Psoas muscle (tissue), 8 donors: ENCODE data around the gene BCKDHA. TPM values are rescaled to one million over a fixed set of nuclear protein-coding genes. Genes with fewer than 3 reads are reported as not detected.

Source experiments
- ATAC-seq, 4 donors: fragments of 200-7000 bp; cut with Tn5 transposase; one replicate each; pipeline ENCODE4 v1.9.1; 2020; ENCODE audit warnings: moderate library complexity in 3 of 4, mild to moderate bottlenecking in 2 of 4
- DNase-seq, 2 donors: peaks; one replicate each; pipeline ENCODE4 v3.0.0-alpha.2; 2020
- H3K27ac ChIP-seq: fragments of 200-600 bp; one replicate; pipeline ENCODE4 v1.8.0; 2022
- H3K27me3 ChIP-seq, 3 donors: fragments of 200-600 bp in 1 of 3; one replicate each; pipeline versions ENCODE4 v1.6.1 to v1.8.0; 2013 to 2022; ENCODE audit warnings: low read length in 2 of 3, mild to moderate bottlenecking in 2 of 3, moderate library complexity in 1 of 3; ENCODE audit not compliant: insufficient read depth in 3 of 3
- H3K36me3 ChIP-seq, 2 donors: fragments of 200-600 bp in 1 of 2; one replicate each; pipeline versions ENCODE4 v1.6.1 to v1.8.0; 2013 to 2022; ENCODE audit warnings: low read depth in 1 of 2, mild to moderate bottlenecking in 1 of 2, moderate library complexity in 1 of 2; ENCODE audit not compliant: insufficient read depth in 1 of 2
- H3K4me1 ChIP-seq: fragments of 200-600 bp; one replicate; pipeline ENCODE4 v1.8.0; 2022
- H3K4me3 ChIP-seq: fragments of 200-600 bp; one replicate; pipeline ENCODE4 v1.8.0; 2022; ENCODE audit warnings: mild to moderate bottlenecking
- H3K9me3 ChIP-seq: fragments of 200-600 bp; one replicate; pipeline ENCODE4 v1.8.0; 2022
- WGBS, 3 donors: extraction: QIAGEN DNeasy Blood & Tissue Kit; methylation state at CpG; one replicate each; pipeline versions ENCODE4 v1.1.6 to v1.1.7; 2013; 5-methylcytosine and 5-hydroxymethylcytosine counted together
- intact Hi-C, 2 donors: fragments of 100-400 bp; cut with DNase I; formaldehyde crosslinking; loops; one replicate each; pipeline versions ENCODE4 v1.11.0 to v1.14.2; 2022
- polyA plus RNA-seq, 3 donors: library from polyadenylated mRNA; stranded (reverse); fragments of 200-250 nt; gene quantifications; one replicate each; pipeline ENCODE4 v1.2.3, GENCODE V29; 2013
- total RNA-seq, 4 donors: library from RNA; stranded (reverse); fragmentation: NEBNext Ultra II Directional in 2 of 4; extraction: Animal tissue kit (Norgen Biotek cat#: 25700) in 2 of 4; gene quantifications; one replicate each; pipeline versions ENCODE4 v1.2.1 to v1.2.4, GENCODE V29; 2021 to 2023
- TF ChIP-seq, protein P1 (sequence below): fragments of 200-600 bp; IDR thresholded peaks from one replicate; pipeline ENCODE4 v1.8.0; 2022; ENCODE audit warnings: antibody characterized with exemption
- donor health status: healthy with polysubstance abuse.
- donor health status: DM: no; HTN: no; CAD: no; lungs with moderate emphysema.
- donor health status: Bipolar disorder and iron deficiency.
- donor health status: healthy.
- donor health status: DM: yes; HTN: yes; CAD: no.
- donor health status: DM: no; HTN: no; CAD: no.
- donor health status: DM: no; HTN: no; CAD: no.
- donor health status: DM: yes; HTN: yes; CAD: no.

Gene BCKDHA
- total and polyA plus RNA-seq, 7 donors, result 31.5 to 58.8 (median 43.3) TPM

- WGBS, 3 donors, result 67 to 72% (median 71%) methylated on average over 12 of the region's 12 CpGs
Observed at GRCh38 chr19:41392775-41393174, 4.8 kb upstream of the BCKDHA start.

DNA sequence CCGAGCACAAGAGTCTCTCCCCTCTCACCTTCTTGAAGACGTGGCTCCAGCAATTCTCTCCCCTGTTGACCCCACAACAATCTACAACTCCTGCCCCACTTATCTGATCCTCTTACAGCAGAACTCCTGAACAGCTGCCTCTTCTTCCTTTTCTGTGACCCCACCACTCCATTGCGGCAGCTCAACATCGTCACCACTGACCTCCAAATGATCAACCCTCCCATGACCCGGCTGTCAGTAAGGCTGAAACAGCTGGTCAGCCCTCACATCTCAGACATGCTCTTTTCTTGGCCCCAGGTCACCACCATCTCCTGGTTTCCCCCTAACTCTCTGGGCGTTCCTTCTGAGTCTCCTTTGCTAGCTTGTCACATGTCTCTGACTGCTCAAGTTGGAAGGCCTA, 2.3 kb upstream of the BCKDHA start:
- H3K4me1 ChIP-seq, result peaks cover 12% of the 10 kb centered on the region
- H3K9me3 ChIP-seq, result no peaks in the 10 kb centered on the region
- ATAC-seq (no peak), DNase-seq (no peak)
- peaks cover 4 to 26% of the 10 kb centered on the region in 2 donors for H3K36me3 ChIP-seq
- TF ChIP-seq, protein P1, sequence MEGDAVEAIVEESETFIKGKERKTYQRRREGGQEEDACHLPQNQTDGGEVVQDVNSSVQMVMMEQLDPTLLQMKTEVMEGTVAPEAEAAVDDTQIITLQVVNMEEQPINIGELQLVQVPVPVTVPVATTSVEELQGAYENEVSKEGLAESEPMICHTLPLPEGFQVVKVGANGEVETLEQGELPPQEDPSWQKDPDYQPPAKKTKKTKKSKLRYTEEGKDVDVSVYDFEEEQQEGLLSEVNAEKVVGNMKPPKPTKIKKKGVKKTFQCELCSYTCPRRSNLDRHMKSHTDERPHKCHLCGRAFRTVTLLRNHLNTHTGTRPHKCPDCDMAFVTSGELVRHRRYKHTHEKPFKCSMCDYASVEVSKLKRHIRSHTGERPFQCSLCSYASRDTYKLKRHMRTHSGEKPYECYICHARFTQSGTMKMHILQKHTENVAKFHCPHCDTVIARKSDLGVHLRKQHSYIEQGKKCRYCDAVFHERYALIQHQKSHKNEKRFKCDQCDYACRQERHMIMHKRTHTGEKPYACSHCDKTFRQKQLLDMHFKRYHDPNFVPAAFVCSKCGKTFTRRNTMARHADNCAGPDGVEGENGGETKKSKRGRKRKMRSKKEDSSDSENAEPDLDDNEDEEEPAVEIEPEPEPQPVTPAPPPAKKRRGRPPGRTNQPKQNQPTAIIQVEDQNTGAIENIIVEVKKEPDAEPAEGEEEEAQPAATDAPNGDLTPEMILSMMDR, result no peak
- no peaks in the 10 kb centered on the region for H3K27me3 ChIP-seq
- 57 to 62% (median 61%) methylated on average over 6 of the region's 6 CpGs for WGBS, 3 donors
- no peak overlapping the region for H3K4me3 ChIP-seq
- intact Hi-C loops, result loop anchor here in 1 of 2 donors (5.0 kb wide), 1 partner anchor 42 kb away; the partner anchor contains the start of gene DMAC2
- H3K27ac ChIP-seq, result no peak overlapping the region

More at GRCh38 chr19:41392775-41393174, 4.8 kb upstream of the BCKDHA start:
- Histone ChIP-seq H3K9me3 (no peaks in the 10 kb centered on the region), H3K4me1 (no peaks in the 10 kb centered on the region), H3K4me3 (no peak overlapping the region), H3K27me3 (no peaks in the 10 kb centered on the region), H3K27ac (no peak overlapping the region), H3K36me3 (peaks cover 4 to 52% of the 10 kb centered on the region in 2 donors)
- no peak for ATAC-seq
- TF ChIP-seq, protein P1, result no peak
- intact Hi-C loops, result no loop called here
- no peak for DNase-seq

- H3K4me3 ChIP-seq, result peak overlapping the region; percentile 89
- 0% methylated on average over 5 of the region's 5 CpGs for WGBS, 3 donors
- H3K4me1 ChIP-seq, result peaks cover 13% of the 10 kb centered on the region
- TF ChIP-seq, protein P1, result no peak
- ATAC-seq (no peak), DNase-seq (no peak)
- H3K27ac ChIP-seq, result peak overlapping the region; percentile 93
- intact Hi-C loops, result loop anchor here in 1 of 2 donors (5.0 kb wide), 1 partner anchor 39 kb away; the partner anchor contains the start of gene DMAC2
- H3K27me3 ChIP-seq, result no peaks in the 10 kb centered on the region
- peaks cover 0 to 7% of the 10 kb centered on the region in 2 donors for H3K36me3 ChIP-seq
- H3K9me3 ChIP-seq, result no peaks in the 10 kb centered on the region
Observed at GRCh38 chr19:41398050-41398418, 416 bp downstream of the BCKDHA start.

GRCh38 chr19:41398598-41398997, 980 bp downstream of the BCKDHA start:
- TF ChIP-seq, protein P1, result no peak
- WGBS, 3 donors, result 32 to 46% (median 42%) methylated on average over 3 of the region's 3 CpGs
- Histone ChIP-seq H3K9me3 (no peaks in the 10 kb centered on the region), H3K27ac (peak overlapping the region; percentile 93), H3K4me3 (peak overlapping the region; percentile 89), H3K4me1 (peaks cover 18% of the 10 kb centered on the region), H3K36me3 (peaks cover 0 to 3% of the 10 kb centered on the region in 2 donors), H3K27me3 (no peaks in the 10 kb centered on the region)
- DNase-seq (no peak), ATAC-seq (no peak)
- intact Hi-C loops, result loop anchor here in 1 of 2 donors (5.0 kb wide), 1 partner anchor 39 kb away; the partner anchor contains the start of gene DMAC2

DNA sequence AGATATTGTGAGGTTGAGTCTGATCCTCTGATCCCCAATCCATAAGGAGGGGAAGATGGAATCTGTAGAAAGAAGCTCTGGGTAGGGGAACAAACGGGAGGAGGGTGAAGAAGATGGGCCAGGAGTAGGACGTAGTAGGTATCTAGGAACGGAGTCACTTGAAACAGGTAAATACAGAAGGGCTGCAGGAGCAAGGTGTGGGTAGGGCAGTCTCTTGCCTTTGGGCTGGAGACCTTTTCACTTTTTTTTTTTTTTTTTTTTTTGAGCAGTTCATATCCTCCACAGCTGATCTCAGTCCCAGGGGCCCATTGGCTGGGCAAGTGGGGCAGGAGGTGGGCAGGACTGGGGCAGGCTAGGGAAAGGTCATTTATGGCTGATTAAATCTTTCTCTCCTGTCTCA, 1.5 kb downstream of the BCKDHA start:
- intact Hi-C loops, result loop anchor here in 1 of 2 donors (5.0 kb wide), 1 partner anchor 38 kb away; the partner anchor contains the start of gene DMAC2
- TF ChIP-seq, protein P1, result no peak
- 68 to 82% (median 74%) methylated on average over 3 of the region's 3 CpGs for WGBS, 3 donors
- no peak overlapping the region for H3K27ac ChIP-seq
- DNase-seq (no peak), ATAC-seq (no peak)
- H3K36me3 ChIP-seq, result peaks cover 0 to 3% of the 10 kb centered on the region in 2 donors
- no peaks in the 10 kb centered on the region for H3K9me3 ChIP-seq
- peaks cover 22% of the 10 kb centered on the region for H3K4me1 ChIP-seq
- H3K27me3 ChIP-seq, result no peaks in the 10 kb centered on the region
- peak overlapping the region; percentile 89 for H3K4me3 ChIP-seq
